ENCODE measurements around the gene RDH8.

The RDH8 gene

DNA sequence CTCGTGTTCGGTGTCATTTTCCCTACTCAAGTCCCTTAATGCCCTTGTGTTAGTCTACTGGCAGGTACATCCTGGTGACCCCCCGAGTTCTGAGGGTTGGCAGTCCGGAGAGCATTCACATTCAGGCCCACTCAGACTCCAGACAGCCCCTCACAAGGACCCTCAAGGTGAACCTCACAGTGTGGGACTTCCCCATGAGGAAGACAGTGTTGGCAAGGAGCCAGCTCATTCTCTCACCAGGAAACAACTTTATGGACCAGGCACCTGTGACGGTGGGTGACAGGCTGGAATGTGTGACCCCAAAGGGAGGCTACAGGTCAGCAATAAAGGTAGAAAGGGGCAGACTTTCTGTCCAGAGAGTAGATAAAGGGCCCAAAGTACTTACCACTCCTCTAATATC is 24.5 kb downstream of the RDH8 start:
- no peaks in the 10 kb centered on the region for H3K36me3 Mint-ChIP-seq
- CTCF ChIA-PET = interaction anchor here (0.6 kb wide), 1 partner anchor 11 kb away, joined by 4 read pairs; no protein-coding TSS in a partner anchor
- H3K4me3 Mint-ChIP-seq = no peak overlapping the region
- H3K9me3 Mint-ChIP-seq = no peaks in the 10 kb centered on the region
- no peak for DNase-seq
- H3K4me1 Mint-ChIP-seq = no peaks in the 10 kb centered on the region
- peaks cover 59% of the 10 kb centered on the region for H3K27me3 Mint-ChIP-seq
- H3K27ac Mint-ChIP-seq = no peak overlapping the region

DNA sequence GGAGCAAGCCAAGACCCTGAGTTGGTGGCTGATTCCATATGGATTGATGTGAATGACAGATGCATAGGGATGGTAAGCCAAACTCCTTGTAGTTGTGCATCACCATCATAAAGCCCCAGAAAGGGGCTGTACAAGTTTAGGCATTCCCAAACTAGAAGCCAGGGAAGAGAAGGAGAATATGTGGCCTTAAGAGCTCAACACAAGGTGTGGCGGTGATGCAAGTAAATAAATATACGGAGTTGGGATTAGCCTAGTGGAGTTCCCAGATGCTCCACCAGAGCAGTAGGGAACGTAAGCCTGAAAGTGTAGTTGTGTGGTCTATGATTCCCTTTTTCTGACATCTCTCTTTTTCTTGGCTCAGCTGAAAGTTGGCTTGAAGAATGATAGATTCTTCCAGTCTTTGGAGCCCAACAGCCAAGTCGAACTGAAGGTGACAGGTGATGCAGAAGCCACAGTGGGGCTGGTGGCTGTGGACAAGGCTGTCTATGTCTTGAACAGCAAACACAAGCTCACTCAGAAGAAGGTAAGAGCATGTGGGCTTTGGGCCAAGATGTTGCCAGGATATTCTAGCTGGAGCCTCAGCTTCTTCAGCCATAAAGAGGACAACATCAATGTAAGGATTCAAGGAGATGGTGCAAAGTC is 30.1 kb downstream of the RDH8 start:
- no peaks in the 10 kb centered on the region for H3K36me3 Mint-ChIP-seq
- peaks cover 45% of the 10 kb centered on the region for H3K27me3 Mint-ChIP-seq
- no peak overlapping the region for H3K4me3 Mint-ChIP-seq
- H3K27ac Mint-ChIP-seq = no peak overlapping the region
- DNase-seq = no peak
- peaks cover 5% of the 10 kb centered on the region for H3K9me3 Mint-ChIP-seq
- no peaks in the 10 kb centered on the region for H3K4me1 Mint-ChIP-seq
- CTCF ChIA-PET = no interaction called here

DNA sequence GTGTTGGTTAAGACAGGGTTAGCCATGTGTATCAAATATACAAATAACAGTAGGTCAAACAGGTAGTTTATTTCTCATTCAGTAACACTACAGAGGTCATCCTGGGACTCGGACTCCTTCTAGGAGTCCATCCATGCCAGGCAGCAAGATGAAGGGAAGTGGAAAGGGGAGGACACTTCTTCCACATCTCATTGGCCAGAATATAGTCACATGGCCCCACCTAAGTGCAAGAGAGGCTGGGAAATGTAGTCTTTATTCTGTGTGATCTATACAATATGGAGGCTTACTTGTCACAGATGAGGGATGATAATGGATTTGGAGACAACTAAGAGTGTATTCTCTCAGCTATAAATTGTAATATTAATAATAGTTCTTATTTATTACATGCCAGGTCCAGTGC is 31.1 kb downstream of the RDH8 start:
- peaks cover 5% of the 10 kb centered on the region for H3K9me3 Mint-ChIP-seq
- CTCF ChIA-PET = no interaction called here
- DNase-seq = no peak
- H3K27ac Mint-ChIP-seq = no peak overlapping the region
- no peaks in the 10 kb centered on the region for H3K36me3 Mint-ChIP-seq
- peaks cover 44% of the 10 kb centered on the region for H3K27me3 Mint-ChIP-seq
- no peaks in the 10 kb centered on the region for H3K4me1 Mint-ChIP-seq
- no peak overlapping the region for H3K4me3 Mint-ChIP-seq

DNA sequence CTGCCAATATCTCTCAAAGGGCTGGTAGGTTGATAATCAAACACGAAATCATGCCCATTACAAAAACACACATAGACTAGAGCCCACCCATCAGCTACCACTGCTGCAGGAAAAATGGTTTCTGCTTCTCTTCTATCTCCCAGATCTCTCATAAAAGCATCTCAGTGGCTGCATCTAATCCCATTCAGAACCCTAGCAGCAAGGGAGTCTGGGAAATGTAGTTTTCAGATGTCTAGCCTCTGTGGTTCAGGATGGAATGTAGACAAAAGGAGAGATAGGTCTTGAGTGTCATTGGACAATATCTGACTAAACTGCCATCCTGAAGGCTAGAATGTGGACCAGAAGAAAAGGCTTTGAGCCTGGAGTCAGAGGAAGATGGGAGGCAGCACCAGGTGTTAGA is 32.1 kb downstream of the RDH8 start:
- no peak overlapping the region for H3K27ac Mint-ChIP-seq
- H3K27me3 Mint-ChIP-seq = peaks cover 43% of the 10 kb centered on the region
- CTCF ChIA-PET = no interaction called here
- DNase-seq = no peak
- H3K4me1 Mint-ChIP-seq = no peaks in the 10 kb centered on the region
- no peak overlapping the region for H3K4me3 Mint-ChIP-seq
- no peaks in the 10 kb centered on the region for H3K36me3 Mint-ChIP-seq
- peaks cover 5% of the 10 kb centered on the region for H3K9me3 Mint-ChIP-seq

DNA sequence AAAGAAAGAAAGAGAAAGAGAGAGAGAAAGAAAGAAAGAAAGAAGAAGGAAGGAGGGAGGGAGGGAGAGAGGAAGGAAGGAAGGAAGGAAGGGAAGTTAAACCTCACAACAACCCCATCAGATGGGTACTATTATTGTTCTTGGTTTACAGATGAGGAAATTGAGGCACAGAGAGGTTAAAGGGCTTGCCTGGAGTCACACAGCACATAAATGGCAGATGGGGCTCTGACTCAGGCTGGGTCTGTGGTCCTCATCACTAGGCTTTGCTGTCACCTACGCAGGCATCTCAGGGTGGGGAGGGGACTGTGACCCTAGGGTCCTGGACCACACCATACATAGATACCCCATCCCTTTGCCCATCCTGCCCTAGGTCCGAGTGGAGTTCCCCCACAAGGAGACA is 36.3 kb downstream of the RDH8 start:
- H3K27me3 Mint-ChIP-seq = peaks cover 32% of the 10 kb centered on the region
- H3K4me1 Mint-ChIP-seq = no peaks in the 10 kb centered on the region
- no peaks in the 10 kb centered on the region for H3K36me3 Mint-ChIP-seq
- no peak overlapping the region for H3K27ac Mint-ChIP-seq
- CTCF ChIA-PET = no interaction called here
- DNase-seq = no peak
- no peaks in the 10 kb centered on the region for H3K9me3 Mint-ChIP-seq
- H3K4me3 Mint-ChIP-seq = no peak overlapping the region

DNA sequence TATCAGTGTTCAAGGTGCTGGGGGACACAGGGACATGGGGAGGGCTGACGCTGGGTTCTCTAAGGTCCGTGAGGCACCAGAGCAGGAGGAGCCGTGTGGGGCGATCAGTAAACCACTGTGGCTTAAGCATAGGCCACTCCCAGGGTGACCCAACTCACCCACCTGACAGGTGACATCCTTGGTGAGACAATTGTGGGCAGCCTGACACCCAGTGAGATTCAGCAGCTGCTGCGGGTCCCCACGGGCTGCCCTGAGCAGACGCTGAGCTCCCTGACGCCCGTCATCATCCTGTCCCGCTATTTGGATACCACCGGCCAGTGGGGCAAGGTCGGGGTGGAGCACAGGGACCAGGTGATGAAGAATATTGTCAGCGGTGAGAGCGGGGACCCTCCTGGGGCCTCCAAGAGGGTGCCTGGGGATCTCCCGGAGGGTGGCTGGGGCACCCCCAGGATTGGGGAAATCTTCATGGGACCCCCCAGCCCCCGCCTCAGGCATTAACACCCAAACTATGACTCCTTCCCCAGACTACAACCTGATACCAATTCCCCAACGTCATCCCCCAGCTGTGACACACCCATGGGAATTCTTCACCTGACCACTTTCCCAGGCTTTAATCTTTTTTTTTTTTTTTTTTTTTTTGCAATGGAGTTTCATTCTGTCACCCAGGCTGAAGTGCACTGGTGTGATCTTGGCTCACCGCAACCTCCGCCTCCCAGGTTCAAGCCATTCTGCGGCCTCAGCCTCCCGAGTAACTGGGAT is 39.5 kb downstream of the RDH8 start:
- CTCF ChIA-PET = no interaction called here
- no peaks in the 10 kb centered on the region for H3K36me3 Mint-ChIP-seq
- peaks cover 25% of the 10 kb centered on the region for H3K27me3 Mint-ChIP-seq
- H3K4me3 Mint-ChIP-seq = no peak overlapping the region
- no peaks in the 10 kb centered on the region for H3K9me3 Mint-ChIP-seq
- H3K4me1 Mint-ChIP-seq = peaks cover 3% of the 10 kb centered on the region
- DNase-seq = no peak
- no peak overlapping the region for H3K27ac Mint-ChIP-seq

DNA sequence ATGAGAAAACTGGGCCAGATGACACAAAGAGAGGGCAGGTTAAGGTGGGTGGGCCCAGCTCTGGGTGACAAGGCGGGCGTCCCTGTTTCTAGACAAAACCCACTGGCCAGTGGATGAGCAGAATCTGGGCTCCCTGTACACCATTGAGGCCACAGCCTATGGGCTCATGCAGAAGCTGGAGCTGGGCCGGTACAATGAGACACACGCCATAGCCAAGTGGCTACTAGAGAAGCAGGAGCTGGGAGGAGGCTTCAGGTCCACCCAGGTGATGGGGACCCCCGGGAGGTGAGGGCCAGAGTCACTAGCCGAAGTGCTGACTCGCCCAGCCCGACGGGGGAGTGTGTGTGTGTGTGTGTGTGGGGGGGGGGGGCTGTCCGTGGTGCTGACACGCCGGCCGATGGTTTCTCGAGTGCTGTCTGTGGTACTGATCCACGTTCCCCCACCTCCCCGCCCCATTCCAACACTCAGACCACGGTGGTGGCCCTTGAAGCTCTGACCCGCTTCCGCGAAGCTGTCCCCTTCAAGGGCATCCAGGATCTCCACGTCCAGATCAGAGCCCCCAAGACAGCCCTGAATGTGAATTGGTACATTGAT is 48.5 kb downstream of the RDH8 start:
- Mint-ChIP-seq H3K4me3 (no peak overlapping the region), H3K27me3 (peaks cover 27% of the 10 kb centered on the region), H3K27ac (no peak overlapping the region), H3K9me3 (no peaks in the 10 kb centered on the region), H3K4me1 (no peaks in the 10 kb centered on the region), H3K36me3 (no peaks in the 10 kb centered on the region)
- peak; percentile 24 for DNase-seq
- CTCF ChIA-PET = no interaction called here

DNA sequence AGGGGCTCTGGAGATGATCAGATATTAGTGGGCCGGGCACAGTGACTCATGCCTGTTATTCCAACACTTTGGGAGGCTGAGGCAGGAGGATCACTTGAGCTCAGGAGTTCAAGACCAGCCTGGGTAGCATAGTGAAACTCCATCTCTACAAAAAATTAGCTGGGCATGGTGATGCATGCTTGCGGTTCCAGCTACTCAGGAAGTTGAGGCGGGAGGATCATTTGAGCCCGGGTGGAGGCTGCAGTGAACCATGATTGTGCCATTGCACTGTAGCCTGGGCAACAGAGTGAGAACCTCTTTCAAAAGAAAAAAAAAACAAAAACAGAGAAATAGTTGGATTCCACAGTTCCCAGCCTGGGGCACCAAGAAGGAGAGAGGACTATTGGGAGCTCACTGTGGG is 54.9 kb downstream of the RDH8 start:
- H3K36me3 Mint-ChIP-seq = no peaks in the 10 kb centered on the region
- peaks cover 8% of the 10 kb centered on the region for H3K4me1 Mint-ChIP-seq
- H3K27me3 Mint-ChIP-seq = peaks cover 41% of the 10 kb centered on the region
- no peak for DNase-seq
- no peak overlapping the region for H3K27ac Mint-ChIP-seq
- CTCF ChIA-PET = no interaction called here
- no peak overlapping the region for H3K4me3 Mint-ChIP-seq
- H3K9me3 Mint-ChIP-seq = peaks cover 1% of the 10 kb centered on the region

DNA sequence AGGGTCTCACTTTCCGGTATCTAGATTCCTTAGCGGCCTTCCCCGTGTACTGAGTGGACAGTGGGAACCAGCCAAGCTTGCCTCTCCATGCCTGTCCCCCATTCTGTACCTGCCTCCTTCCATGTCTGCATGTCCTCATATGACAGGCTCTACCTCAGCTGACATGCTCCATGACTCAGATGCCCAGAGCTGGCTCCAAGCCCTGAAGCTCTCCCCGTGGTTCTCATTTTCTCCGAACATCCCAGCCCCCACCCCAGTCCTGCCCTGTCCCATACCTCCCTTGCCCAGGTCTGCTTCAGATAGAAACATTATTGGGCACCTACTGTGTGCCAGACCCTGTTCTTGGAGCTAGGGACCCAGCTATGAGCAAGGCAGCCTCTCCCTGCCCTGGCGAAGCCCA is 55.8 kb downstream of the RDH8 start:
- CTCF ChIA-PET = no interaction called here
- Mint-ChIP-seq H3K4me1 (peaks cover 8% of the 10 kb centered on the region), H3K4me3 (no peak overlapping the region), H3K36me3 (no peaks in the 10 kb centered on the region), H3K9me3 (peaks cover 3% of the 10 kb centered on the region), H3K27ac (no peak overlapping the region), H3K27me3 (peaks cover 41% of the 10 kb centered on the region)
- DNase-seq = no peak

DNA sequence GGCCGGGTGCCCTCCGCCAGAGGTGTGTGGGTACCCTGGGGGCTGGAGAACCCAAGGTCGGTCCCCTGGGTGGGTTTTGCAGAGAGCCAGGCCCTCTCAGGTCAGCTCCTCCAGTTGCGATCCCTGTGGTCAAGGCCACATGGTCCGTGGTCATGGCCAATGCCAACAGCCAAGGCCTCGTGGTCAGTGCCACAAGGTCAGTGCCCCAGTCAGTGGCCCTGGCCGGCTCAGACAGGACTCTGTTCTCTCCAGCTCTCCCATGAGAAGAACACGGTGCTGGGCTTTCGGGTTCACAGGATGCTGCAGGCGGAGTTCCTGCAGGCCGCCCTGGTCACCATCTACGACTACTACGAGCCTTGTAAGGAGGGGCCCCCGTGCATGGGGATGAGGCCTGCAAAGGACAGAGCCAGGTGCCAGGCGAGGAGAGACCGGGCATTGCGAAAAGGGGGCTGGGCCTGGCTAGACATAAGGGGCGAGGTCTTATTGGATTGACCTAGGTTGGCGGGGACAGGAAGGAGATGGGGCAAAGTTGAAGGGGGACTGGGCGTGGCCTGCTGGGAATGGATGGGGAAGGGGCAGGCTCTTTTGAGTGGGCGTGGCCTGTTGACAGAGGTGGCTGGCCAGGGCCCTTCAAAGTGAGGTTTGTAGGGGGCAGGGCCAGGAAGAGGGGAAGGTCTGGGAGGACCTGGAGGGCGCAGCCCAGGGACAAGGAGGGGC is 57.6 kb downstream of the RDH8 start:
- no peak for DNase-seq
- no peaks in the 10 kb centered on the region for H3K36me3 Mint-ChIP-seq
- peaks cover 34% of the 10 kb centered on the region for H3K27me3 Mint-ChIP-seq
- peaks cover 9% of the 10 kb centered on the region for H3K9me3 Mint-ChIP-seq
- H3K4me3 Mint-ChIP-seq = no peak overlapping the region
- H3K4me1 Mint-ChIP-seq = peaks cover 8% of the 10 kb centered on the region
- H3K27ac Mint-ChIP-seq = no peak overlapping the region
- CTCF ChIA-PET = no interaction called here

Measured in activated naive CD4-positive, alpha-beta T cell treated with anti-CD3 and anti-CD28 coated beads, Interleukin-2, amount 10 ng/mL, durations not matched to agents 7 days and 5 days (primary cell).